HG03432 (cell line): ENCODE measurements around the gene ZNF586.
"Not testable (repeated sequence)": the region's sequence is repeated elsewhere in the genome, so short reads cannot be mapped to it uniquely, and the experiment has no call there.

Experiments used
- ATAC-seq: cut with Tn5 transposase; IDR thresholded peaks from one replicate; pipeline ENCODE4 v1.9.1; 2021; ENCODE audit warnings: mild to moderate bottlenecking, moderate library complexity; ENCODE audit not compliant: unreplicated experiment

The ZNF586 gene

DNA sequence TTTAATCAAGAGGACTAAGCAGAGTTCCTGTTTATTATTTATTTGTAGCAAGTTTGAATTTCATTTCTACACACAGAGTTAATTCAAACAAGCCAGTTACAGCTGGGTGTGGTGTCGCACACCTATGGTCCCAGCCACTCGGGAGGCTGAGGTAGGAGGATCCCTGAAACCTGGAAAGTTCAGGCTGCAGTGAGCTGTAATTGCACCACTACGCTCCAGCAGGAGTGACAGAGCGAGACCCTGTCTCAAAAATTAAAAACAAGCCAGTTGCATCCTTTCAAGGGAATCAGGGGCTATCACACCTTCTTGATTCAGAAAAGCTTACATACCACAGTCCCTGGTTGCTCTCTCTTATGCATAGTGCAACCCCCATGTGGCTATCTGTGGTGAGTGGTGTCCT lies 19.8 kb downstream of the ZNF586 start:
- ATAC-seq, result no peak

GRCh38 chr19:57796580-57796979 lies 27.1 kb downstream of the ZNF586 start:
- not testable (repeated sequence) for ATAC-seq

- ATAC-seq, result no peak
Observed at GRCh38 chr19:57800696-57801095, 31.2 kb downstream of the ZNF586 start.

DNA sequence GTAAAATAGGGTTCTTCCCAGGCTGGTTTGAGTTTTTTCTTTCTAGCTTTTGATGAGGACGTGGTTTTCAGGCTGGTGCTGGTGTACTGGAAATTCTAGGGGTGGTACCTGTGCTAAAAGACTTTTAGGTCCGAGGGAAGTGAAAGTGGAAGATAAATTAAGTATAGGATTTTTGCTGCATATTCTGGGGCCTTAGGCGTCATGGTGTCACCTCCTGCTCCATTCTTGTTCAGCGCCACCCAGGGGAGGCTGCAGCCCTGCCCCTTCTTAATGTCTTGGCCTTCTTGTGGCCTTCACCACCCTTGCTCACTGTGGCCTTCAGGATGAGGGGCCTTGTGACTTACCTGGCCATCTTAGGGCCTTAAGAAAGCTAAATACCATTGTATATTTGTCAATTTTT lies 32.8 kb downstream of the ZNF586 start:
- peak; percentile 49 for ATAC-seq

DNA sequence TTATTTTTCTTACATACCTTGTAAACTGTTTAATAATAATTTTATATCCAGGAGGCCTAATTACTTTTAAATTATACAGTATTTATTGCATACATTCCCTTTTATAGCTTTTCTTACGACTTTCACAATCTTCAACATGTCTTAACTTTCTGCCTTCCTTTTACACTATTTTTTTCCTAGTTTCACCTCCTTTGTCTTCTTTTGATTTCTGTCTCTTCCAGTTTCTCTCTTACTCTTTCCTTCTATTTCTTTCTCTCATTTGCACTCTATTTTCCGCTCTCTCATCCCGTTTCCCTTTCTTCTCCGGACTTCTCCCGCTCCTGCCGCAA lies 33.8 kb downstream of the ZNF586 start:
- ATAC-seq, result no peak

- no peak for ATAC-seq
Observed at GRCh38 chr19:57803594-57804325, 34.3 kb downstream of the ZNF586 start.

DNA sequence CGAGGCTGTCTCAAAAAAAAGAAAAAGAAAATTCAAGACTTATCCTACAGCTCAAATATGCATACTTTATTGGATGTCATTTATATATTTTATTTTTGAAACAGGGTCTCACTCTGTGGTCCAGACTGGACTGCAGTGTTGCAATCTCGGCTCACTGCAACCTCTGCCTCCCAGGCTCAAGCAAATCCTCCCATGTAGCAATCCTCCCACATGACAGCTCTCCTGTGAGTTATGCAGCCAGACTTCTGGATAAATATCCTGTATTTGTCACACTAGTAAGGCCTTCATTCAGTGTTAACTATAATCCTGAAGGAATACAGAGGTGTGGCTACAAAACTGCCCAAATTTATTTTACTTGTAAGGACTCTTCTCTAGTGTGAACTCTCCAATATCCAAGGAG lies 38.1 kb downstream of the ZNF586 start:
- no peak for ATAC-seq

GRCh38 chr19:57810410-57811295 lies 41.2 kb downstream of the ZNF586 start:
- not testable (repeated sequence) for ATAC-seq

DNA sequence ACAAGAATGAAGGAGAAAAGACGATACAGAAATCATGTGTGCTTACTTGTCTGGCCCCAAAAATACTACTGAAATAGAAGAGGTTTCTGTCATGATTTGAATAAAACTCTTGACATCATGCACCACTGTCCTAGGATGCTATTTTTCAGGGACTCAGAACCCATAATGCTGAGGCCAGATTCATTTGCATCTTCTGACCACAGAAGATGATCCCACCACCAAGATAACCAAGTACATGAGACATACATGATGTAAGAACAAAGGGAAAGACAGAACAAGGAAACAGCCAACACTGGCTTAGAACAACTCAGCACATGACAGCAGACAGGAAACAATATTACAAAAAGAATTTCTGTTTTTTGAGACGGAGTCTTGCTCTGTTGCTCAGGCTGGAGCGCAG lies 42.8 kb downstream of the ZNF586 start:
- peak; percentile 36 for ATAC-seq

DNA sequence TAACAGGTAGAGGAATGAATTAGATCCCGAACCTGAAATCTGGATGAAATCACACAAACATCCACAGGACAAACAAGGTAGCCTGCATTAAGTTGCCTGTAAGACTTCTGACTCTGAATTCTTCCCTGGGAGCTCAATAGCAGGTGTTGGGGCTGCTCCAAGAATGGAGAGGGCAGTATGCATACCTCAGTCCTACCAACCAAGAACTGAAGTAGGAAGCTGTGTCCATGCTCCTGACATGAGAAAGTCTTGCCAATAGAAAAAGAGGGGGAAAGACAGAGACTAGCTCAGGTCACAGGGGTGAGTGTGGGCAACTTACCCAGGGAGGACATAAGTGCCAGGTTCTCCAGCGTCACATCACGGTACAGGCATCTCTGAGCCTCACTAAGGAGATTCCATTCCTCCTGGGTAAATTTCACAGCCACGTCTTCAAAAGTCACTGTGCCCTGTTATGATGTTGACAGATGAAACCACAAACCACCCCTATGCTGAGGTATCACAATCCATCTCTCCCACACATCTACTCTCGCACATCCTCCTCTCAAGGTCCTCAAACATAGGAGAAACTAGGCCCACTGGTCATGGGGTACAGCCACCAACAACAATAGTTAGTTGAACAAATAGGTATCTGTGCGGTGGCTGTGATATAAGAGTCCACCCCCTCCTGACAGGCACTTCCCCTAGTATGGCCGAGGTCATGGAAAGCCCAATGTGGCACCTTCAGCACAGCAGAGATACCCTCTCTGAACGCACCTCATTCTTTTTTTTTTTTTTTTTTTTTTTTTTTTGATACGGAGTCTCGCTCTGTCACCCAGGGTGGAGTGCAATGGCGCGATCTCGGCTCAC lies 43.7 kb downstream of the ZNF586 start:
- ATAC-seq, result not testable (repeated sequence)

DNA sequence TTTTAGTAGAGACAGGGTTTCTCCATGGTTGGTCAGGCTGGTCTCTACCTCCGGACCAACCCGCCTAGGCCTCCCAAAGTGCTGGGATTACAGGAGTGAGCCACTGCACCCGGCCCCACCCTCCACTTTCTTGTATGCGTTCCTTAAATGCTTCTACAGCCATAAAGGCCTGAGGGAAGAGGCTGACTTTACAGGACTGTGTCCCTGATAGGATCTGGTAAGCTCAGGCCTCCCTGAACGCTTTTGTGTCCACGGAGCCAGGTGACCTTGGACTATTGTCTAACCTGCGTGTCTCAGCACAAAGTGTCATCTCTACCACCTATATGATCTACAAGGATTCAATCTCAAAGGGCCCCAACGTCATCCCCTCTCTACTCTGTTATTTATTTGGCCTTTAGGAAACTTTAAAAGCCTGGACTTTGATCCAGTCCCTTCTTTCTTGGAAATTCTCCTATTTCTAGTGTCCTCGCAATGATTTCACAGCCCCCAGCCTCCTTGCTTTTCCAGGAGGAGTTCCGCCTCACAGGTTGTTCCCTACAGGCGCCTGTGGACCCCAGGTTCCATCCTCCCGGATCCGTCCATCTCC lies 44.5 kb downstream of the ZNF586 start:
- no peak for ATAC-seq

DNA sequence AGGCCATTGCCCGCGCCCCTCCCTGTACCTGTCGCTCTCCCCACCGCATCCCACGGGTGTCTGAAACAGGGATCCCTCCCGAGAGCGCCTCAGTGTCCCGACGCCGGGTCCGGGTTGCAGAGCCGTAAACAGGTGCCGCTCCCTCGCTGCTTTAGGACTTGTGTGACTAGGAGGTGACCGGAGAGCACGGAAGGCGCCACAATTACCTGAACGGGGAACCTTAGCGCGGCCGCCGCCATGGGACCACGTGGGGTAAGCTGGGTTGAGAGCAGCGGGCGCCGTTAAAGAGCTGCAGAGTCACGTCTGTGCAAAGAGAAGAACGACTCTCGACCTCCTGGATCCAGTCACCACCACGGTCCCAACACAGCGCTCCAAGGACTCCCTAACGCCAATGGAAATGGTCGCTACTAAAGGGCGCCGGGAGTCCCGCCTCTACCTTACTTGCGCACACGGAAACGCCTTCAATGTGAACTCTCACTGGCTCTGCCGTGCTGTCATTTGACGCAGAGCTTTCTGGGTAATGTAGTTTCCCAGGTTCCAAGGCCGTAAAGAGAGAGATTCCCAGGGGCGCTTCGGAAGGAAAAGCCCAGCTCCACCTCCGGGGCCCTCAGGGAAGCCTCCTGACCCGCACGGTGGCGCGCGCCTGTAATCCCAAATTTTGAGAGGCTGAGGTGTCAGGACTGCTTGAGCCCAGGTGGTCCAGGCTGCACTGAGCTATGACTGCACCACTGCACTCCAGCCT lies 45.2 kb downstream of the ZNF586 start, which contains the start of gene ZNF552:
Gene ZNF552 (minus strand): TSS at position 409 of the 742 bp plus-strand sequence. CDS start 170 bp downstream, at position 239.
- ATAC-seq, result peak; percentile 73

DNA sequence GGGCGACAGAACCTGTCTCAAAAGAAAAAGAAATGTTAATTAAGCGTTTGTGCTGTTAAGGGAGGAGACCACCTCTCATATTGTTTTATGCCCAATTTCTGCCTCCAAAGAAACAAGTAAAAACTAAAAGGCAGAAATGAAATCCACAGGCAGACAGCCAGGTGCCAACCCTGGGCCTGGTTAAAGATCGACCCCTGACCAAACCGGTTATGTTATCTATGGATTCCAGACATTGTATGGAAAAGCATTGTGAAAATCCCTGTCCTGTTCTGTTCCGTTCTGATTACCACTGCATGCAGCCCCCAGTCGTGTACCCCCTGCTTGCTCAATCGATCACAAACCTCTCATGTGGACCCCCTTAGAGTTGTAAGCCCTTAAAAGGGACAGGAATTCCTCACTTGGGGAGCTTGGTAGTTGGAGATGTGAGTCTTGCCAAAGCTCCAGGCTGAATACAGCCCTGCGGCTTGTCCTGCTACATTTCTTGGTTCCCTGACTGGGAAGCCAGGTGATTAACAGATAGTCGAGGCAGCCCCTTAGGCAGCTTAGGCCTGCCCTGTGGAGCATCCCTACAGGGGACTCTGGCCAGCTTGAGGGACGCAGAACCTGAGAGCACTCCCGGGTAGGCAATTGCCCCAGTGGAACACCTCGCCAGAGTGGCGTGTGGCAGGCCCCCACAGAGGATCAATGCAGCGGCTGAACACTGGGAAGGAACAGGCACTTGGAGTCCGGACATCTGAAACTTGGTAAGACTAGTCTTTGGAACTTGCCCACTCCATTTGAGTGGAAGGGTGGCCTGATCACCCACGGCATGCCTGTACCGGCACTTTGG lies 46.0 kb downstream of the ZNF586 start:
- ATAC-seq, result no peak

DNA sequence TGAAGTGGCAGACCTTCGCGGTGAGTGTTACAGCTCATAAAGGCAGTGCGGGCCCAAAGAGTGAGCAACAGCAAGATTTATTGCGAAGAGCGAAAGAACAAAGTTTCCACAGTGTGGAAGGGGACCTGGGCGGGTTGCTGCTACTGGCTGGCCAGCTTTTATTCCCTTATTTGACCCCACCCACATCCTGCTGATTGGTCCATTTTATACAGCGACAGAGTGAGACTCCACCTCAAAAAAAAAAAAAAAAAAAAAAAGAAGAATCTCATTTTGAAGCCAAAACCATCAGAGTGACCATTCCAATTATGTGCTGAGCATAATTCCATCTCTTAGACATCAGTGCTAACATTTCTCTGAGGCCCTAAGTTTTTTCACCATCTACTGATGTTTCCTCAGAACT lies 47.2 kb downstream of the ZNF586 start:
- no peak for ATAC-seq

- ATAC-seq, result no peak
Observed at GRCh38 chr19:57817976-57818375, 48.5 kb downstream of the ZNF586 start.

- no peak for ATAC-seq
Observed at GRCh38 chr19:57818378-57818777, 48.9 kb downstream of the ZNF586 start.

- peak; percentile 82 for ATAC-seq
Observed at GRCh38 chr19:57819475-57820148, 50.1 kb downstream of the ZNF586 start.

DNA sequence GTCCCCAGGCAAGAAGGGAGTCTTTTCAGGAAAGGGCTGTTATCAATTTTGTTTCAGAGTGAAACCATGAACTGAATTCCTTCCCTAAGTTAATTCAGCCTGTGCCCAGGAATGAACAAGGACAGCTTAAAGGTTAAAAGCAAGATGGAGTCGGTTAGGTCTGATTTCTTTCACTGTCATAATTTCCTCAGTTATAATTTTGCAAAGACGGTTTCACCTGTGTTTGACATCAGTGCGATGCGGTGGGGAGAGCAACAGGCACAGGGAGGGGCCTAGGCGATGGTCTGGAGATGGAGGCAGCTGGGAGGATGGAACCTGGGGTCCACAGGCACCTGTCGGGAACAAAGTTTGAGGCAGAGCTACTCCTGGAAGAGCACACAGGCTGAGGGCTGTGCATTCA lies 51.1 kb downstream of the ZNF586 start:
- ATAC-seq, result no peak

GRCh38 chr19:57821095-57821494 lies 51.6 kb downstream of the ZNF586 start:
- not testable (repeated sequence) for ATAC-seq
